Neural cell (in vitro differentiated cells): Measurements from ENCODE around the gene CGB7. TPM values are rescaled to one million over a fixed set of nuclear protein-coding genes. Genes with fewer than 3 reads are reported as not detected.

Experiments
- H2AFZ ChIP-seq: fragments of 200-600, 300-800 bp; sonication (generic), shearing (Covaris generic); 2 replicates; pipeline ENCODE4 v1.6.0; 2014; ENCODE audit warnings: low read depth, mild to moderate bottlenecking, antibody characterized with exemption, low read length, moderate library complexity
- H3F3A ChIP-seq: fragments of 200-600 bp; shearing (Covaris generic); 2 replicates; pipeline ENCODE4 v1.6.1; 2016; ENCODE audit warnings: mild to moderate bottlenecking, moderate library complexity, mixed read lengths, antibody characterized with exemption, low read length; ENCODE audit not compliant: insufficient read depth, poor library complexity, severe bottlenecking
- H3K27ac ChIP-seq: fragments of 200-600, 300-800 bp; sonication (generic), shearing (Covaris generic); 2 replicates; pipeline ENCODE4 v1.5.1; 2014; ENCODE audit warnings: mild to moderate bottlenecking, low read length, moderate library complexity
- H3K27me3 ChIP-seq: fragments of 300-800, 200-600 bp; sonication (generic), shearing (Covaris generic); 2 replicates; pipeline ENCODE4 v1.6.0; 2014; ENCODE audit warnings: mild to moderate bottlenecking, low read depth, low read length, moderate library complexity; ENCODE audit not compliant: insufficient read depth
- H3K36me3 ChIP-seq: fragments of 300-800, 200-600 bp; sonication (generic), shearing (Covaris generic); 2 replicates; pipeline ENCODE4 v1.5.1; 2014; ENCODE audit warnings: mild to moderate bottlenecking, antibody characterized with exemption, low read length, moderate library complexity; ENCODE audit not compliant: insufficient read depth
- H3K4me2 ChIP-seq: fragments of 300-800, 200-600 bp; sonication (generic), shearing (Covaris generic); 2 replicates; pipeline ENCODE4 v1.6.0; 2014; ENCODE audit warnings: mild to moderate bottlenecking, low read length
- H3K4me3 ChIP-seq: fragments of 300-800, 200-600 bp; sonication (generic), shearing (Covaris generic); 2 replicates; pipeline ENCODE4 v1.5.1; 2014; ENCODE audit warnings: mild to moderate bottlenecking, low read length, moderate library complexity
- H3K79me2 ChIP-seq: fragments of 200-600 bp; shearing (Covaris generic); replicated peaks from 2 replicates; pipeline ENCODE4 v1.6.0; 2014; ENCODE audit warnings: mild to moderate bottlenecking, low read length, moderate library complexity; ENCODE audit not compliant: insufficient read depth
- H3K9ac ChIP-seq: fragments of 300-800, 200-600 bp; sonication (generic), shearing (Covaris generic); 2 replicates; pipeline ENCODE4 v1.6.1; 2016; ENCODE audit warnings: mild to moderate bottlenecking, low read length, mixed read lengths
- H3K9me2 ChIP-seq: fragments of 200-600 bp; shearing (Covaris generic); 2 replicates; pipeline ENCODE4 v1.6.1; 2016; ENCODE audit warnings: mild to moderate bottlenecking, low read length, mixed read lengths; ENCODE audit not compliant: insufficient read depth
- H3K9me3 ChIP-seq: fragments of 200-600, 300-800 bp; sonication (generic), shearing (Covaris generic); 2 replicates; pipeline ENCODE4 v1.6.1; 2016; ENCODE audit warnings: mild to moderate bottlenecking, mixed run types, low read length, moderate library complexity, mixed read lengths
- H4K20me1 ChIP-seq: fragments of 200-600 bp; shearing (Covaris generic); 2 replicates; pipeline ENCODE4 v1.6.1; 2016; ENCODE audit warnings: mild to moderate bottlenecking, mixed run types; ENCODE audit not compliant: insufficient read depth
- EP300 ChIP-seq: fragments of 450-650 bp; conservative IDR thresholded peaks from 2 replicates; pipeline ENCODE4 v1.6.1; 2014; ENCODE audit warnings: antibody characterized with exemption, mild to moderate bottlenecking, moderate library complexity; ENCODE audit not compliant: poor library complexity, severe bottlenecking
- EZH2 ChIP-seq: fragments of 200-600, 300-800 bp; shearing (Covaris generic), sonication (generic); IDR thresholded peaks from 2 replicates; pipeline ENCODE4 v1.6.1; 2014; ENCODE audit warnings: antibody characterized with exemption, low read length, borderline replicate concordance, mild to moderate bottlenecking; ENCODE audit not compliant: insufficient read depth, poor library complexity, severe bottlenecking
- MXI1 ChIP-seq: fragments of 450-650 bp; conservative IDR thresholded peaks from 2 replicates; pipeline ENCODE4 v1.6.1; 2014; ENCODE audit warnings: antibody characterized with exemption, mild to moderate bottlenecking; ENCODE audit not compliant: poor library complexity, severe bottlenecking
- POLR2AphosphoS5 ChIP-seq: IDR thresholded peaks from 2 replicates; pipeline ENCODE4 v1.6.1; 2012
- RAD21 ChIP-seq: fragments of 450-650 bp; conservative IDR thresholded peaks from 2 replicates; pipeline ENCODE4 v1.6.1; 2014; ENCODE audit warnings: antibody characterized with exemption, mild to moderate bottlenecking, moderate library complexity
- SMC3 ChIP-seq: fragments of 450-650 bp; conservative IDR thresholded peaks from 2 replicates; pipeline ENCODE4 v1.6.1; 2014; ENCODE audit warnings: antibody characterized with exemption, mild to moderate bottlenecking, moderate library complexity; ENCODE audit not compliant: poor library complexity
- TAF1 ChIP-seq: IDR thresholded peaks from 2 replicates; pipeline ENCODE4 v1.6.1; 2012; ENCODE audit warnings: low read depth
- polyA plus RNA-seq: library from polyadenylated mRNA; depleted of rRNA; stranded (reverse); fragments of >200 nt; gene quantifications from 2 replicates; pipeline ENCODE4 v1.2.3, GENCODE V29; 2014
- TF ChIP-seq, protein P1 (sequence below): IDR thresholded peaks from 2 replicates; pipeline ENCODE4 v1.6.1; 2012; ENCODE audit warnings: borderline replicate concordance
- TF ChIP-seq, protein P2 (sequence below): fragments of 450-650 bp; IDR thresholded peaks from 2 replicates; pipeline ENCODE4 v1.5.1; 2014; ENCODE audit warnings: antibody characterized with exemption, mild to moderate bottlenecking, moderate library complexity; ENCODE audit not compliant: poor library complexity, severe bottlenecking

Gene CGB7
- polyA plus RNA-seq, 1 donor from 2014 or later: not detected

DNA sequence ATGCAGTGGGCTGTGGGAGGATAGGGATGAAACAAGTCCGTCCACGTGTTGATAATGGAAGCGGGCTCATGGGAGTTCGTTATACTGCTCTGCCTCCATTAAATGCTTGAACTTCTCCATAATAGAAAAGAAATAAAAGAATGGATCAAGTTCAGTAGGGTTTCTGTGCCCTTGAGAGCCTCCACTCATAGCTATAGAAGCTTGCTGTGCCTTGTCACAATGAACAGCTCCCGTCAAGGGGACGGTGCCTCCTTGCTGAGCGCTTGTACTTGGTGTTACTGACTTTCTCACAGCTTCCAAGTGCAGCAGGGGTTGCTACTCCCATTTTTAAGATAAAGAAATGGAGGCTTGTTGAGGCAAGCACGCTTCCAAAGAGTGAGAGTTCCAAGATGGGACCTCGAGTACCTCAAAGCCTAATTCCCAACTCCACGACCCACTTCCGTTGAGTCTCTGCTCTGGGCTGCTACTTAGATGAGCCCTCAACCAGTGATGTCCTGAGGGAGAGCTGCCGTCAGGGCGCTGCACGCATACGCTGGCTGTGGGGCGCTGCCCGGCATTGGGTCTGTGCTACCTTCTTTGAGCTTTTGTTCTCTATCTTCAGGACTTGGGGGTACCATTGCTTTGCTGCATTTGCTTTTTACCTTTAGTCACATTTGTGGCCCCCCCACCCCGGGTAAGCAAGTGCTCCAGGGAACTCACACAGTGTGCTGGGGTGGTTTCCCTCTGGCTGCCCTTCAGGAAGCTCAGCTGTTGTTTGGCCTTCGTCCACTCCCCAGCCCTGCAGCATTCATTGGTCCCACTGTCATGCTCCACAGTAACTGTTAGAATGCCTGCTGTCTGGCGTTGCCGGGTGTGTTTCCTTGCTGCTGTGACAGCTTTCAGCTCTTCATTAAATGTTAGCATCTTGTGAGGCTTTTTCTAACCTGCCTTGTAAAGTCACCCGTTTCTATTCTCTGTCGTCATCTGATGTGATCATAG lies 37.2 kb upstream of the CGB7 start:
- peaks cover 4% of the 10 kb centered on the region for H4K20me1 ChIP-seq
- H3K36me3 ChIP-seq: peaks cover 12% of the 10 kb centered on the region
- H3K9ac ChIP-seq: no peak overlapping the region

DNA sequence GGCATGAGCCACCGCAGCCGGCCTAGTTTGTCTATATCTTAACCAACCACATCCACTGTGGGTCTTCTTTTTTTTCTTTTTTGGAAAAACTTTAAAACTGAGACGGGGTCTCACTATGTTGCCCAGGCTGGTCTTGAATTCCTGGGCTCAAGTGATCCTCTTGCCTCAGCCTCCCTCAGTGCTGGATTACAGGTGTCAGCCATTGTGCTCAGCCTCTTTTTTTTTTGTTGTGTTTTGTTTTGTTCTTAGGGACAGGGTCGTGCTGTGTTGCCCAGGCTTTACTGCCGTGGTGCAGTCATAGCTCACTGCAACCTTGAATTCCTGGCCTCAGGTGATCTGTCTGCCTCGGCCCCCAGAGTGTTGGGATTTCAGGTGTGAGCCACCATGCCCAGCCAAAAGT lies 35.1 kb upstream of the CGB7 start:
- Histone ChIP-seq H3K79me2 (peaks cover 13% of the 10 kb centered on the region), H3K27ac (no peak overlapping the region), H3K36me3 (peaks cover 12% of the 10 kb centered on the region), H3K4me2 (no peak overlapping the region), H3K9ac (no peak overlapping the region), H3K9me3 (no peaks in the 10 kb centered on the region), H3K4me3 (no peak overlapping the region), H3F3A (no peaks in the 10 kb centered on the region), H2AFZ (no peak overlapping the region), H4K20me1 (peaks cover 4% of the 10 kb centered on the region), H3K27me3 (no peaks in the 10 kb centered on the region), H3K9me2 (no peaks in the 10 kb centered on the region)
- TF ChIP-seq RAD21 (no peak), TAF1 (no peak), EZH2 (no peak), MXI1 (no peak), POLR2AphosphoS5 (no peak), SMC3 (no peak)
- TF ChIP-seq, protein P1, sequence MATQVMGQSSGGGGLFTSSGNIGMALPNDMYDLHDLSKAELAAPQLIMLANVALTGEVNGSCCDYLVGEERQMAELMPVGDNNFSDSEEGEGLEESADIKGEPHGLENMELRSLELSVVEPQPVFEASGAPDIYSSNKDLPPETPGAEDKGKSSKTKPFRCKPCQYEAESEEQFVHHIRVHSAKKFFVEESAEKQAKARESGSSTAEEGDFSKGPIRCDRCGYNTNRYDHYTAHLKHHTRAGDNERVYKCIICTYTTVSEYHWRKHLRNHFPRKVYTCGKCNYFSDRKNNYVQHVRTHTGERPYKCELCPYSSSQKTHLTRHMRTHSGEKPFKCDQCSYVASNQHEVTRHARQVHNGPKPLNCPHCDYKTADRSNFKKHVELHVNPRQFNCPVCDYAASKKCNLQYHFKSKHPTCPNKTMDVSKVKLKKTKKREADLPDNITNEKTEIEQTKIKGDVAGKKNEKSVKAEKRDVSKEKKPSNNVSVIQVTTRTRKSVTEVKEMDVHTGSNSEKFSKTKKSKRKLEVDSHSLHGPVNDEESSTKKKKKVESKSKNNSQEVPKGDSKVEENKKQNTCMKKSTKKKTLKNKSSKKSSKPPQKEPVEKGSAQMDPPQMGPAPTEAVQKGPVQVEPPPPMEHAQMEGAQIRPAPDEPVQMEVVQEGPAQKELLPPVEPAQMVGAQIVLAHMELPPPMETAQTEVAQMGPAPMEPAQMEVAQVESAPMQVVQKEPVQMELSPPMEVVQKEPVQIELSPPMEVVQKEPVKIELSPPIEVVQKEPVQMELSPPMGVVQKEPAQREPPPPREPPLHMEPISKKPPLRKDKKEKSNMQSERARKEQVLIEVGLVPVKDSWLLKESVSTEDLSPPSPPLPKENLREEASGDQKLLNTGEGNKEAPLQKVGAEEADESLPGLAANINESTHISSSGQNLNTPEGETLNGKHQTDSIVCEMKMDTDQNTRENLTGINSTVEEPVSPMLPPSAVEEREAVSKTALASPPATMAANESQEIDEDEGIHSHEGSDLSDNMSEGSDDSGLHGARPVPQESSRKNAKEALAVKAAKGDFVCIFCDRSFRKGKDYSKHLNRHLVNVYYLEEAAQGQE: no peak
- TF ChIP-seq, protein P2, sequence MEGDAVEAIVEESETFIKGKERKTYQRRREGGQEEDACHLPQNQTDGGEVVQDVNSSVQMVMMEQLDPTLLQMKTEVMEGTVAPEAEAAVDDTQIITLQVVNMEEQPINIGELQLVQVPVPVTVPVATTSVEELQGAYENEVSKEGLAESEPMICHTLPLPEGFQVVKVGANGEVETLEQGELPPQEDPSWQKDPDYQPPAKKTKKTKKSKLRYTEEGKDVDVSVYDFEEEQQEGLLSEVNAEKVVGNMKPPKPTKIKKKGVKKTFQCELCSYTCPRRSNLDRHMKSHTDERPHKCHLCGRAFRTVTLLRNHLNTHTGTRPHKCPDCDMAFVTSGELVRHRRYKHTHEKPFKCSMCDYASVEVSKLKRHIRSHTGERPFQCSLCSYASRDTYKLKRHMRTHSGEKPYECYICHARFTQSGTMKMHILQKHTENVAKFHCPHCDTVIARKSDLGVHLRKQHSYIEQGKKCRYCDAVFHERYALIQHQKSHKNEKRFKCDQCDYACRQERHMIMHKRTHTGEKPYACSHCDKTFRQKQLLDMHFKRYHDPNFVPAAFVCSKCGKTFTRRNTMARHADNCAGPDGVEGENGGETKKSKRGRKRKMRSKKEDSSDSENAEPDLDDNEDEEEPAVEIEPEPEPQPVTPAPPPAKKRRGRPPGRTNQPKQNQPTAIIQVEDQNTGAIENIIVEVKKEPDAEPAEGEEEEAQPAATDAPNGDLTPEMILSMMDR: no peak

More for the DNA sequence above, 37.2 kb upstream of the CGB7 start:
- H3K27me3 ChIP-seq: no peaks in the 10 kb centered on the region
- H3K9me2 ChIP-seq: no peaks in the 10 kb centered on the region
- H3K27ac ChIP-seq: no peak overlapping the region
- no peak overlapping the region for H3K4me2 ChIP-seq
- H2AFZ ChIP-seq: no peak overlapping the region
- no peak for TF ChIP-seq EZH2
- TF ChIP-seq RAD21: no peak
- TF ChIP-seq EP300: no peak
- TF ChIP-seq TAF1: no peak
- no peak for TF ChIP-seq MXI1
- H3K9me3 ChIP-seq: no peaks in the 10 kb centered on the region
- peaks cover 3% of the 10 kb centered on the region for H3K79me2 ChIP-seq
- H3F3A ChIP-seq: no peaks in the 10 kb centered on the region
- no peak overlapping the region for H3K4me3 ChIP-seq
